OCI-LY1 (cell line): ENCODE results near the gene ADK.

Source experiments
- H2AFZ ChIP-seq: fragments of 200-600 bp; sonication (generic), shearing (Covaris generic); 2 replicates; pipeline ENCODE4 v1.6.0; 2014; ENCODE audit warnings: antibody characterized with exemption, mild to moderate bottlenecking, low read length
- H3F3A ChIP-seq: fragments of 200-600 bp; sonication (generic), shearing (Covaris generic); 2 replicates; pipeline ENCODE4 v1.6.0; 2014; ENCODE audit warnings: mild to moderate bottlenecking, antibody characterized with exemption, low read length, moderate library complexity; ENCODE audit not compliant: insufficient read depth
- H3K27ac ChIP-seq: fragments of 200-600 bp; sonication (generic); 2 replicates; pipeline ENCODE4 v1.5.1; 2014; ENCODE audit warnings: low read length, mixed run types, mild to moderate bottlenecking, low read depth; ENCODE audit not compliant: poor library complexity, severe bottlenecking
- H3K27me3 ChIP-seq: fragments of 200-600 bp; sonication (generic); 2 replicates; pipeline ENCODE4 v1.6.0; 2014; ENCODE audit warnings: antibody characterized with exemption, mild to moderate bottlenecking, low read length, moderate library complexity; ENCODE audit not compliant: insufficient read depth
- H3K36me3 ChIP-seq: fragments of 200-600 bp; sonication (generic); 2 replicates; pipeline ENCODE4 v1.6.1; 2014; ENCODE audit warnings: mild to moderate bottlenecking, antibody characterized with exemption, low read length, moderate library complexity, mixed read lengths; ENCODE audit not compliant: insufficient read depth
- H3K4me1 ChIP-seq: fragments of 200-600 bp; sonication (generic); 2 replicates; pipeline ENCODE4 v1.5.1; 2014; ENCODE audit warnings: mild to moderate bottlenecking, low read length, moderate library complexity; ENCODE audit not compliant: insufficient read depth, severe bottlenecking
- H3K4me2 ChIP-seq: fragments of 200-600 bp; sonication (generic), shearing (Covaris generic); 2 replicates; pipeline ENCODE4 v1.6.1; 2014; ENCODE audit warnings: low read length
- H3K4me3 ChIP-seq: fragments of 200-600 bp; sonication (generic); 2 replicates; pipeline ENCODE4 v1.5.1; 2014; ENCODE audit warnings: low read length, low read depth, mild to moderate bottlenecking, mixed read lengths; ENCODE audit not compliant: poor library complexity, severe bottlenecking
- H3K79me2 ChIP-seq: fragments of 200-600 bp; shearing (Covaris generic); 2 replicates; pipeline ENCODE4 v1.6.1; 2016; ENCODE audit warnings: mixed run types, low read length, mixed read lengths; ENCODE audit not compliant: insufficient read depth
- H3K9ac ChIP-seq: fragments of 200-600 bp; sonication (generic), shearing (Covaris generic); 2 replicates; pipeline ENCODE4 v1.6.1; 2014; ENCODE audit warnings: mild to moderate bottlenecking, low read length, mixed read lengths
- H3K9me2 ChIP-seq: fragments of 200-600 bp; sonication (generic), shearing (Covaris generic); 2 replicates; pipeline ENCODE4 v1.6.1; 2014; ENCODE audit warnings: low read depth, mild to moderate bottlenecking, low read length, mixed read lengths
- H3K9me3 ChIP-seq: fragments of 200-600 bp; shearing (Covaris generic); 2 replicates; pipeline ENCODE4 v1.6.1; 2014; ENCODE audit warnings: low read length, mixed read lengths
- H4K20me1 ChIP-seq: fragments of 200-600 bp; sonication (generic), shearing (Covaris generic); 2 replicates; pipeline ENCODE4 v1.6.0; 2016; ENCODE audit warnings: mild to moderate bottlenecking, low read length; ENCODE audit not compliant: insufficient read depth
- CTCF ChIP-seq: fragments of 200-600 bp; sonication (generic), shearing (Covaris generic); IDR thresholded peaks from 2 replicates; pipeline ENCODE4 v1.5.1; 2017; ENCODE audit warnings: mild to moderate bottlenecking, antibody characterized with exemption, low read length, moderate library complexity, mixed read lengths
- EZH2 ChIP-seq: fragments of 200-600 bp; sonication (generic), shearing (Covaris generic); IDR thresholded peaks from 2 replicates; pipeline ENCODE4 v1.8.0; 2017; ENCODE audit warnings: borderline replicate concordance, mixed run types, mild to moderate bottlenecking, antibody characterized with exemption, low read length, moderate library complexity, mixed read lengths

Gene ADK

GRCh38 chr10:74514322-74514721 is 363.3 kb downstream of the ADK start:
- H3K4me2 ChIP-seq: no peak overlapping the region
- no peaks in the 10 kb centered on the region for H3K79me2 ChIP-seq
- no peaks in the 10 kb centered on the region for H3K4me1 ChIP-seq
- H3K4me3 ChIP-seq: no peak overlapping the region
- peaks cover 7% of the 10 kb centered on the region for H3K36me3 ChIP-seq
- H3K9me3 ChIP-seq: peaks cover 33% of the 10 kb centered on the region
- no peaks in the 10 kb centered on the region for H3F3A ChIP-seq
- H3K9ac ChIP-seq: no peak overlapping the region
- no peak overlapping the region for H2AFZ ChIP-seq
- H3K27me3 ChIP-seq: no peaks in the 10 kb centered on the region
- H3K9me2 ChIP-seq: no peaks in the 10 kb centered on the region
- H4K20me1 ChIP-seq: no peaks in the 10 kb centered on the region
- H3K27ac ChIP-seq: no peak overlapping the region
- no peak for TF ChIP-seq EZH2
- no peak for TF ChIP-seq CTCF

GRCh38 chr10:74518061-74518460 is 367.0 kb downstream of the ADK start:
- no peaks in the 10 kb centered on the region for H3F3A ChIP-seq
- TF ChIP-seq EZH2: no peak
- no peak for TF ChIP-seq CTCF
- no peak overlapping the region for H3K27ac ChIP-seq
- H3K27me3 ChIP-seq: no peaks in the 10 kb centered on the region
- H3K9ac ChIP-seq: no peak overlapping the region
- H4K20me1 ChIP-seq: no peaks in the 10 kb centered on the region
- peaks cover 19% of the 10 kb centered on the region for H3K9me3 ChIP-seq
- H3K4me2 ChIP-seq: no peak overlapping the region
- H3K36me3 ChIP-seq: peaks cover 7% of the 10 kb centered on the region
- H2AFZ ChIP-seq: no peak overlapping the region
- no peaks in the 10 kb centered on the region for H3K9me2 ChIP-seq
- no peaks in the 10 kb centered on the region for H3K79me2 ChIP-seq
- H3K4me3 ChIP-seq: no peak overlapping the region
- H3K4me1 ChIP-seq: no peaks in the 10 kb centered on the region

GRCh38 chr10:74521526-74521925 is 370.5 kb downstream of the ADK start:
- Histone ChIP-seq H3K4me3 (no peak overlapping the region), H3K9me3 (no peaks in the 10 kb centered on the region), H2AFZ (no peak overlapping the region), H3K4me2 (no peak overlapping the region), H3K9me2 (no peaks in the 10 kb centered on the region), H3K79me2 (no peaks in the 10 kb centered on the region), H4K20me1 (no peaks in the 10 kb centered on the region), H3F3A (no peaks in the 10 kb centered on the region), H3K27ac (no peak overlapping the region), H3K4me1 (no peaks in the 10 kb centered on the region), H3K36me3 (no peaks in the 10 kb centered on the region), H3K27me3 (no peaks in the 10 kb centered on the region), H3K9ac (no peak overlapping the region)
- no peak for TF ChIP-seq EZH2
- TF ChIP-seq CTCF: no peak
